ENCODE data around the gene RASSF1. TPM values are rescaled to one million over a fixed set of nuclear protein-coding genes. Genes with fewer than 3 reads are reported as not detected.

Gene RASSF1, protein sequence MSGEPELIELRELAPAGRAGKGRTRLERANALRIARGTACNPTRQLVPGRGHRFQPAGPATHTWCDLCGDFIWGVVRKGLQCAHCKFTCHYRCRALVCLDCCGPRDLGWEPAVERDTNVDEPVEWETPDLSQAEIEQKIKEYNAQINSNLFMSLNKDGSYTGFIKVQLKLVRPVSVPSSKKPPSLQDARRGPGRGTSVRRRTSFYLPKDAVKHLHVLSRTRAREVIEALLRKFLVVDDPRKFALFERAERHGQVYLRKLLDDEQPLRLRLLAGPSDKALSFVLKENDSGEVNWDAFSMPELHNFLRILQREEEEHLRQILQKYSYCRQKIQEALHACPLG
- 34.9 TPM for total RNA-seq

- Histone ChIP-seq H3K36me3 (no peaks in the 10 kb centered on the region), H3K4me1 (peaks cover 20 to 52% of the 10 kb centered on the region in 2 donors), H3K27me3 (no peaks in the 10 kb centered on the region), H3K27ac (peak within 1 kb of the TSS; percentile 99), H3K9me3 (no peaks in the 10 kb centered on the region), H3K4me3 (peak within 1 kb of the TSS; percentile 68 to 96)
- peak; percentile 58 to 86 for DNase-seq (ENCODE audit: low spot score in 2 of 2)
- intact Hi-C loops (cut with DNase I), result no loop called here
- TF ChIP-seq, protein P1, sequence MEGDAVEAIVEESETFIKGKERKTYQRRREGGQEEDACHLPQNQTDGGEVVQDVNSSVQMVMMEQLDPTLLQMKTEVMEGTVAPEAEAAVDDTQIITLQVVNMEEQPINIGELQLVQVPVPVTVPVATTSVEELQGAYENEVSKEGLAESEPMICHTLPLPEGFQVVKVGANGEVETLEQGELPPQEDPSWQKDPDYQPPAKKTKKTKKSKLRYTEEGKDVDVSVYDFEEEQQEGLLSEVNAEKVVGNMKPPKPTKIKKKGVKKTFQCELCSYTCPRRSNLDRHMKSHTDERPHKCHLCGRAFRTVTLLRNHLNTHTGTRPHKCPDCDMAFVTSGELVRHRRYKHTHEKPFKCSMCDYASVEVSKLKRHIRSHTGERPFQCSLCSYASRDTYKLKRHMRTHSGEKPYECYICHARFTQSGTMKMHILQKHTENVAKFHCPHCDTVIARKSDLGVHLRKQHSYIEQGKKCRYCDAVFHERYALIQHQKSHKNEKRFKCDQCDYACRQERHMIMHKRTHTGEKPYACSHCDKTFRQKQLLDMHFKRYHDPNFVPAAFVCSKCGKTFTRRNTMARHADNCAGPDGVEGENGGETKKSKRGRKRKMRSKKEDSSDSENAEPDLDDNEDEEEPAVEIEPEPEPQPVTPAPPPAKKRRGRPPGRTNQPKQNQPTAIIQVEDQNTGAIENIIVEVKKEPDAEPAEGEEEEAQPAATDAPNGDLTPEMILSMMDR (IDR thresholded peaks at IDR 0.05), result no peak
These were observed at the start of gene RASSF1 for GRCh38 chr3:50340448-50341329. Gene RASSF1, minus strand, starts transcription at chr3:50340836. Its CDS starts 31 bp downstream, at chr3:50340805.

- Histone ChIP-seq H3K4me3 (no peak overlapping the region), H3K27me3 (no peaks in the 10 kb centered on the region), H3K4me1 (peaks cover 9 to 25% of the 10 kb centered on the region in 2 donors), H3K9me3 (no peaks in the 10 kb centered on the region), H3K27ac (no peak overlapping the region), H3K36me3 (no peaks in the 10 kb centered on the region)
- no peak for DNase-seq (ENCODE audit: low spot score in 2 of 2)
- intact Hi-C loops (cut with DNase I), result no loop called here
- TF ChIP-seq, protein P1 (IDR thresholded peaks at IDR 0.05), result no peak
These were observed 48.8 kb upstream of the RASSF1 start for GRCh38 chr3:50389414-50389767.

GRCh38 chr3:50388720-50389413 is 48.2 kb upstream of the RASSF1 start:
- Histone ChIP-seq H3K27ac (no peak overlapping the region), H3K9me3 (no peaks in the 10 kb centered on the region), H3K27me3 (no peaks in the 10 kb centered on the region), H3K4me1 (peaks cover 9 to 25% of the 10 kb centered on the region in 2 donors), H3K36me3 (no peaks in the 10 kb centered on the region), H3K4me3 (no peak overlapping the region)
- no peak for DNase-seq (ENCODE audit: low spot score in 2 of 2)
- intact Hi-C loops (cut with DNase I), result no loop called here
- TF ChIP-seq, protein P1 (IDR thresholded peaks at IDR 0.05), result no peak

- Histone ChIP-seq H3K36me3 (no peaks in the 10 kb centered on the region), H3K27me3 (no peaks in the 10 kb centered on the region), H3K4me3 (no peak overlapping the region), H3K27ac (no peak overlapping the region), H3K9me3 (no peaks in the 10 kb centered on the region), H3K4me1 (peaks cover 9 to 25% of the 10 kb centered on the region in 2 donors)
- DNase-seq (ENCODE audit: low spot score in 2 of 2), result no peak
- intact Hi-C loops (cut with DNase I), result no loop called here
- TF ChIP-seq, protein P1 (IDR thresholded peaks at IDR 0.05), result peak in 1 of 3 experiments; percentile 4
These were observed 47.5 kb upstream of the RASSF1 start for GRCh38 chr3:50388016-50388719.

GRCh38 chr3:50385754-50386153 is 45.1 kb upstream of the RASSF1 start:
- Histone ChIP-seq H3K4me3 (no peak overlapping the region), H3K27me3 (no peaks in the 10 kb centered on the region), H3K9me3 (no peaks in the 10 kb centered on the region), H3K27ac (no peak overlapping the region), H3K4me1 (peaks cover 0 to 8% of the 10 kb centered on the region in 2 donors), H3K36me3 (no peaks in the 10 kb centered on the region)
- TF ChIP-seq, protein P1 (IDR thresholded peaks at IDR 0.05), result no peak
- no peak for DNase-seq (ENCODE audit: low spot score in 2 of 2)
- intact Hi-C loops (cut with DNase I), result no loop called here

All from ascending aorta (tissue), 2 donors.